Ammon's horn (tissue), 1 donor: ENCODE data around the gene GPAT3.
"Not testable (repeated sequence)": the region's sequence is repeated elsewhere in the genome, so short reads cannot be mapped to it uniquely, and the experiment has no call there.

Experiments used
- DNase-seq: peaks from one replicate; pipeline ENCODE4 v3.0.0-alpha.2; 2016; ENCODE audit warnings: low spot score

GPAT3 gene

GRCh38 chr4:83535520-83536361, at the start of gene GPAT3:
Gene GPAT3, plus strand, starts transcription at chr4:83536108. Its CDS starts 515 bp downstream, at chr4:83536623.
- DNase-seq, result peak; percentile 40

GRCh38 chr4:83486457-83487129, 49.3 kb upstream of the GPAT3 start:
- DNase-seq, result no peak

DNA sequence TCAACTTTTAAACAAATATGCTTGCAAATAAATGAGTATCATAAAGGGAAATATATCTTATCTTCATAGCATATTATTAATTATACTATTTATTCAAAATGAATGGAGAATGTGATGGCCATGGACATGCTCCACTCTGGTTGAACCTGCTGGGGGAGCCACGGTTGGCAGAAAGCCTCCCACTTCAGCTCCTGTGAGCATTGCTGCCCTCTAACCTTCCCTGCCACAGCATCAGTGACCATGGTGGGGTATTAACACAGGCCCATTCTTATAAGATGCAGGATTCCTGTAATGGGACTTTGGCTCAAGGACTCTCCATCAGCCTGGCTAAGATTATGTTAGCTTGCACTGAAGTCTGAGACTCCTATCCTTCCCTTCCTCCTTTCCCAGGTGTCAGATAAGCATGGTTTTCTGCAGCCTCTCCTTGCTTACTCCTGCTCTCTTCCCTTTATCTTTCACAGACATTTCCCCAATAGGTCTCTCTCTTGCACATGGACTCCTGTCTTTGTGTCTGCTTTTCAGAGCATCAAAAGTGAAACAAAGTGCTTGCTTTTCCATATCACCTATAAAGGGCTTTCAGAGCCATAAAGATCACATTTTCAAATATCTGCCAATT, 46.1 kb upstream of the GPAT3 start:
- DNase-seq, result no peak

DNA sequence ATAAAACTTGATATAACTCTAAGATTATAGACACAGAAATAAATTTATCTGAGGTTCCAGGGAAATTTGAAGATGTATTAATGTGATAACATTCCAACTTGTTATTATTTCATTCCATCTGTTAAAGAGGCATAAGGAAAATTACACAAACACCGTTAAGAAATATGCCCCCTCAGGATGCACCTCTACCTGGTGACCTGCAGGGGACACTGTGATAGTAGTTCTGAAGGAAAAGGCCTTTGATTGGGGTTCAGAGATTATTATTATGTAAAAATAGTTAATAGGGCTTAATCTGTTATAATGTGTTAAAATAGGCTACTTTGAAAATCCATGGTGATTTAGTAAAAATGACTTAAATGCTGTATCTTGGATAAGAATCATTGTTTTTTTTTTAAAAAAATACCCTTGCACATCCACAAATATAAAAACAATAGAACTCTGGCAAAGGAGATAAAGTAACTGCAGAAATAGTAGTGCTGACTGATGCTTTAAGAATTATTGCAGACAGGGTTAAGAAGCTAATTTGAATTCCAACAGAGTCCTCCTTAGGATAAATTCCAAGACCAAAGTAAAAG, 44.9 kb upstream of the GPAT3 start:
- no peak for DNase-seq

DNA sequence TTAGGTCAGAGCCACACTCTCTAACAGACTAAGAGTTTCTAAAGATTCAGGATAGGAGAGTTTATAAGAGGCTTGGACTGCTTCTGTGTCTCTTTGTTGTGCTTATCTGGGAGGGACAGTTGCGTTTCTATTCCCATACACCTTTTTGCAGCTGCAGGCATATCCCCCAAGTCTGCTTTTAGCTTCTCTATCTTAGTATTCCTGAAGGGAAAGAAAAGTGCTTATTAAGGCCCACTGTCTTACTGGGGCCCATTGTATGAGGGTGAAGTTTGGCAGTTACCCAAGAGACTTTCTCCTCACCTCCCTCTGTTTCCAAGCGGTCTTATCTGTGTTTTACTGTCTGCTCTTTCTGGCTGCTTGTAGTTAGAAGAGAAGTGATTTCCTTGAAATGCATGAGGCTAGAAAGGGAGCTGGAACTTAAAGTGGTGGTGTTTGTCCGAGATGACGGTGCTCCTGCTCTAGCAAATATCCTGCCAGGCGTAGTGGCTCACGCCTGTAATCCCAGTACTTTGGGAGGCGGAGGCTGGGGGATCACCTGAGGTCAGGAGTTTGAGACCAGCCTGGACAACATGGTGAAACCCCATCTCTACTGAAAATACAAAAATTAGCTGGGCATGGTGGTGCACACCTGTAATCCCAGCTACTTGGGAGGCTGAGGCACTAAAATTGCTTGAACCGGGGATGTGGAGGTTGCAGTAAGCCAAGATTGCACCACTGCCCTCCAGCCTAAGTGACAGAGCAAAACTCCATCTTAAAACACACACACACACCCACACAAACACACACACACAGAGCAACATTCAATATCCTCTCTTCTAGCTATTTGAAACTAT, 39.6 kb upstream of the GPAT3 start:
- DNase-seq, result not testable (repeated sequence)

DNA sequence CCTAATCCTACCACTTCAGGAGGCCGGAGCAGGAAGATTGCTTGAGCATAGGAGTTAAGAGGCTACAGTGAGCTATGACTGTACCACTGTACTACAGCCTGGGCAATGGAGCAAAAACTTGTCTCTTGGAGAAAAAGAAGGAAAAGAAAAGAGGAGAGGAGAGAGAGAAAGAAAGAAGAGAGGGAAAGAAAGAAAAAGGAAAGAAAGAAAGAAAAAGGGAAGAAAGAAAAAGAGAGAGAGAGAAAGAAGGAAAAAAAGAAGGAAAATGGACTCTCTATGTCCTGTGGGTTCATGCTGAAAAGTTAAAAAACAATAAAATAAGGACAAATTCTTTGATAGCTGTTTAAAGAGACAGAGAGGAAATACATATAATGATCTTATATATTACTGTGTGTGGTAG, 37.7 kb upstream of the GPAT3 start:
- DNase-seq, result no peak

GRCh38 chr4:83501671-83502070, 34.2 kb upstream of the GPAT3 start:
- DNase-seq, result not testable (repeated sequence)

DNA sequence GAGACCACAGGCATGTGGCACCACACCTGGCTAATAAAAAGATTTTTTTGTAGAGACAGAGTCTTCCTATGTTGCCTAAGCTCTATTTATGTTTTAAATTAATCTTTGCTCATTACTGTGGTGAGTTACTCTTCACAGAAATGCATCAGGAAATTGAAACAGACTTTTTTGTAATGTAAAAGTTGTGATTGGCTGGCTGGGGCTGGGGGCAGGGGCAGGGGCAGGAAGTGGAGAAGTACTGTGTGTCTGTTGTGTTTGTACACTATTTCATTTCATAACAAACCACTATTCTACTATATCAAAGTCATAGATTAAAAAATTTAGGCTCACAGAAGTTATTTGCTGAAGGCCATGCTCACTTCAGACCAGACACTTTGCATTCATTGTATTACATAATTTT, 31.9 kb upstream of the GPAT3 start:
- no peak for DNase-seq

GRCh38 chr4:83504503-83504902, 31.4 kb upstream of the GPAT3 start:
- no peak for DNase-seq

DNA sequence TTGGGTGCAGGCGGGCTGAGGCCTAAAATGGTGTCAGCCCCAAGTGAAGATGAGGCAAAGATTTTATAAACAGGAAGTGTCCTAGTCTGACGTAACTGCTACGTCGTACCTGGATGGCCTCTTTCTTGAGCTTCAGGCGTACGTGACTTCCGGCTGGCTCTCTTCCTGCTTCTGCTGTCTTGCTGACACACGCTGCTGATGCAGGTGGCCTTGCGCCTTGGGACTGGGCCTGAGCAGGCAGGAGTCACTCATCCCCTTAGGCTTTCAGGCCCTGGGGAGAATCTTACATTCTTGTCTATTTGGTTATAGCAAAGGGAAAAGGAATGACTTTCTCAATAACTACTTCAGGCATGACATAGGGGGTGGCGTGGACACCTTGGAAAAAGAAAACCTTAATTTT, 30.9 kb upstream of the GPAT3 start:
- no peak for DNase-seq

DNA sequence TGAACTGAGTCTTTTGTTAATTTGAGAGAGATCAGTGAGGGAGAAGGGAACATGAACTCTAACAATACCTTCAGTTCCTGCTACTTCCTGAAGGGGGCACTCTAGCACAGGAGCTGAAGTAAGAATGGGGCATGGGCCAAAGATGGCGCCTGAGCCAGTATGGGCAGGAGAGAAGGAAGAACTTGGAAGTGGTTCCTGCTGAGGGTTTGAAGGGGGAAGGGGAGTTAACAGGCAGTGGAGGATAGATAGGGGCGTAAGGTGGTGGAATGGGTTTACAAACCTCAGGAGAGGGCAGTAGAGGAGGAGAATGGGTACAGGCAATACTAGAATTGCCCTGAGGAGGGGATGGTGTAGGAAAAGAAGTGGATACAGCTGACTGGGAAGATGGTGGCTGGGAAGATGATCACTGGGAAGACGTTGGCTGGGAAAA, 26.7 kb upstream of the GPAT3 start:
- DNase-seq, result peak; percentile 11

- DNase-seq, result no peak
These were observed 25.5 kb upstream of the GPAT3 start for GRCh38 chr4:83510442-83510841.

DNA sequence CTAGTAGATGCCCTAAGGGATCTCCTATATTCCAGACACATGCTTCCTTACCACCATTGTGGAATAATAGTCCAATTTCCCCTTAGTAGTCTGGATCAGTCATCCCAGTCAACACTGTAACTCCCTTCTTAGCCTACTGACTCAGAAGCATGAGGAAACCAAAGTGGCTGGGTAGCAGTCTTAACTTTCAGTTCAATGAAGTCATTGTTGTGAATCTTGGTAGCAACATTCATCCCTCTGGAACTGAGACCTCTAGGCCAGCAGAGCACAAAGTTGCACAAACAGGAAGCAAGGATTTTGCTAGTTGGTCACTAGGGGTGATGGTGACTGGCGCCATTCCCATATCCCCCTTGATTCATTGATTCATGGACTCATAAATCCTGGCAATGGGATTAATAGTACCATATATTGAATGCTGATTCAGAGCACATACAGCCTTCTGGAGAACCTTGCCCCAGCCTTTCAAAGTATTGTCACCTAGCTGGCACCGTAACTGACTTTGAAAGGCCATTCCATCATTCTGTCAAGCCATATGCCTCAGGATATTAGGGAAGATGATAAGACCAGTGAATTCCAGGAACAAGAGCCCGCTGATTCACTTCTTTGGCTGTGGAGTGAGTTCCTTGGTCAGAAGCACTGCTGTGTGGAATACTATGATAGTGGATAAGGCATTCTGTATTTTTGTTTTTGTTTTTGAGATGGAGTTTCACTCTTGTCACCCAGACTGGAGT, 19.7 kb upstream of the GPAT3 start:
- no peak for DNase-seq

DNA sequence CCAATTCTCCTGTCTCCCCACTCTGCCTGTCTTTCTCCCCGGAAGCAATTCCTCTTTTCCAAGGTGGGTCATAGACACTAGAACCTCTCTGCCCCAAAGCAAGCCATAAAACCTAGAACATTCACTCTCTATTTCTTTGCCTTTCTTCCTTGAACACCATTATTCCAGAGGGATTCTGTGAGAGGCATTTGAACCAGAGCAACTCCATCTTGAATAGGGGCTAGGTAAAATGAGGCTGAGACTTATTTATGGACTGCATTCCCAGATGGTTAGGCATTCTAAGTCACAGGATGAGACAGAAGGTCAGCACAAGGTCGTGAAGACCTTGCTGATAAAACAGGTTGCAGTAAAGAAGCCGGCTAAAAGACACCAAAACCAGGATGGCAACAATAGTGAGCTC, 13.7 kb upstream of the GPAT3 start:
- DNase-seq, result no peak

DNA sequence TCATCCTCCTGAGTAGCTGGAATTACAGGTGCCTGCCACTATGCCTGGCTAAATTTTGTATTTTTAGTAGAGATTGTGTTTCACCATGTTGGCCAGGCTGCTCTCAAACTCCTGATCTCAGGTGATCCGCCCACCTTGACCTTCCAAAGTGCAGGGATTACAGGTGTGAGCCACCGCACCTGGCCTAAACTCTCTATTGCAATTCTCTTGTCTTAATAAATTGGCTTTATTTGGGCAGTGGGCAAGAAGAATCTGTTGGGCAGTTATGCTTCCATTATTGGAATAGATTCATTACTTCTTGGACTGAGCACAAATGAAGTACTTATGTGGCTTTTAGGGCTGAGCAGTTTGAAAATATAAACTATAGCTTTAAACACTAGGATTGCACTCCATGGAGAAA, 8.2 kb upstream of the GPAT3 start:
- DNase-seq, result no peak

GRCh38 chr4:83536362-83537272, 709 bp downstream of the GPAT3 start:
- no peak for DNase-seq

DNA sequence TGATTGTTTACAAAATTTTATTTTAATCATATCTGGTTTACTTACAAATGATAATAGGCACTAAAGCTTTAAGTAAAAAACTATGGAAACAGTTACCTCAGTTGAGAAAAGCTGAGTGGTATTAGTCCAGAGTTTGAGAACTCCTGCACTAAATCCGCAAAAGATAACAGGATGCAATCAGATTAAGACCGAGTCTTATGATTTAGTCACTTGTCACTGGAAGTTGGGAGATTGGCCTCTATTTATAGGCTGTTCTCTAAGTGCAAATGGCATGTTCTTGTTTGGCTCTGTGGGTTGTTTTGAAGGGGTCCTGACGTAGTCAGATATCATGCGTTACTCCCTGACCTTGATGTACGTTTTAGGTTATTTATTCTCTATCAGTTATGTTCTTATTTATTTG, 6.3 kb downstream of the GPAT3 start:
- no peak for DNase-seq

DNA sequence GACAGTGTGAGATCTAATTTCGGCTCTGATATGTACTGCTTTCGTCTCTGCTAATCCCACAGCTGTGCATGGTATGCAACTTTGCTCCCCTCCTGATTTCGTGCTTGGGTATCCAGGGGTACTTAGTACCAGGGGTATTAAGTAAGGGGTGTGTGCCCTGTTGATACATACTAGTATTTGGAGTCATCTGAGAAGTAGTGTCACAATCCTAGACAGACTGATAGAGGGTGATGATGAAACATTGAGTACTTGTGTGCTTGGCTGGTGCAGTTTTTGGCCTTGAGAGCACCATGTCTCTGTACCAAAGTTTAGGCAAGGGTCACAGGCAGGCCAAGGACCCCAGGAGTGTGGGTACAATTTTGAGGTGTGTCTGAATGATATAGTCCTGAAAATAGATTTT, 10.9 kb downstream of the GPAT3 start:
- DNase-seq, result no peak

- DNase-seq, result peak; percentile 26
These were observed 12.4 kb downstream of the GPAT3 start for GRCh38 chr4:83548151-83548905.
